ENCODE measurements around the gene CFAP70. TPM values are rescaled to one million over a fixed set of nuclear protein-coding genes. Genes with fewer than 3 reads are reported as not detected.

The CFAP70 gene
- total RNA-seq, 1 experiment from 2014 or later = 0.24 TPM

DNA sequence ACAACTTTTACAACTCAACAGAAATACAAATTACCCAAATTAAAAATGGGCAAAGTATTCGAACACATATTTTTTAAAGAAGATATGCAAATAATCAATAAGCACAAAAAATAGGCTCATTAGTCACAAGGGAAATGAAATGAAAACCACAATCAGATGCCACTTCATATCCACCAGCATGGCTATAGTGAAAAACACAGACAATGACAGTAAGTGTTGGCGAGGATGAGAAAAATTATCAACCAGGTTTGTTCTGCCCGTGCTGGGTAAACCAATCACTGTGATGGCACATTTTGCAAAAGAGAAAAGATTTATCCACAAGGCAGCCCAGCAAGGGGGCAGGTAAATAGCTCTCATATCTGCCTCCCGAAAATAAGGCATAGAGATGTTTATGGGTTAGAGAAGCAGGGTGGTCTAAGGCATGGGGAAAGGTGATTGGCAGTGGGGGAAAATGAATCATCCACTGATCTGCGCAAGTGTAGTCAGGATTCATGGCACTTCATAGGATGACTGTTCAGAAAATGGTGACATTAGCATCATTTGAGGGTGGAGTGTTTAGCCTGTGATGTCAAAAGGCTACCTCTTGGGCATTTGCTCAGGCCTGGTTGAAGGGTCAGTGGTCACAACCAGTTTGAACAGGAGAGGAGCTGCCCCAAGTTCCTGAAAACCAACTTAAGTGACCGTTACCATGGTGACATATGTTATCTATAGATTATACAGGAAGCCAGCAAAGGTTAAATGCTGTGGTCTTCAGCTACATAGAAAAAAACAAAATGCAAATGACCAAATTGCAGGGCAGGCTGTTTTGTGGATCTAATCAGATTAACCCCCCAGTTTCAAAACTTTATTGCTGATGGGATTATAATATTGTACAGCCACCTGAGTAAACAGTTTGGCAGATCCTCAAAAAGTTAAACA is 8.0 kb upstream of the CFAP70 start:
- no peaks in the 10 kb centered on the region for H3K27me3 ChIP-seq (ENCODE audit: insufficient read depth, low read length)
- no peak overlapping the region for H2AFZ ChIP-seq (ENCODE audit: low read length)
- H3K23me2 ChIP-seq (ENCODE audit: insufficient read length, low read depth, low read length, poor library complexity, severe bottlenecking) = no peaks in the 10 kb centered on the region
- H2BK5ac ChIP-seq (ENCODE audit: insufficient read length, low read length) = no peak overlapping the region
- no CpG with 5 or more reads among the region's 6 CpGs for WGBS (ENCODE audit: extremely low coverage, insufficient read length, low lambda C conversion rate)
- no peaks in the 10 kb centered on the region for H4K20me1 ChIP-seq (ENCODE audit: control insufficient read depth, insufficient read depth, insufficient read length)
- no peak overlapping the region for H4K5ac ChIP-seq (ENCODE audit: insufficient read length, low read depth, low read length)
- no peak overlapping the region for H4K91ac ChIP-seq (ENCODE audit: insufficient read length, low read depth, low read length)
- no peaks in the 10 kb centered on the region for H3K4me1 ChIP-seq (ENCODE audit: insufficient read depth, low read length)
- H3T11ph ChIP-seq (ENCODE audit: low read length) = no peak overlapping the region
- H4K8ac ChIP-seq (replicated peaks; ENCODE audit: insufficient read length, low read depth, low read length) = no peak overlapping the region
- Mint-ChIP-seq H3K36me3 (ENCODE audit: insufficient read depth in 1 of 3, low read depth in 3 of 3) (peaks cover 7 to 27% (median 9%) of the 10 kb centered on the region in 3 experiments; a peak in 6 of 7 replicates), H3K27ac (peak overlapping the region in 2 of 3 experiments; percentile 52 to 64; a peak in 1 of 7 replicates), H3K4me1 (no peaks in the 10 kb centered on the region), H3K27me3 (ENCODE audit: low read depth) (no peaks in the 10 kb centered on the region), H3K4me3 (no peak overlapping the region; a peak in 1 of 5 replicates), H3K9me3 (peaks cover 0 to 2% of the 10 kb centered on the region in 2 experiments; a peak in 1 of 5 replicates)
- no peak overlapping the region for H2AK5ac ChIP-seq (ENCODE audit: insufficient read length, low read length)
- H3K4me2 ChIP-seq (ENCODE audit: insufficient read depth, insufficient read length, low read length) = no peak overlapping the region
- DNase-seq = no peak
- H3K18ac ChIP-seq (ENCODE audit: insufficient read length, low read depth, low read length) = no peak overlapping the region
- no peak overlapping the region for H3K23ac ChIP-seq (ENCODE audit: insufficient read length, low read depth, low read length)
- no peak overlapping the region for H3K27ac ChIP-seq (ENCODE audit: insufficient read length, low read depth, low read length)
- H3K79me2 ChIP-seq (ENCODE audit: insufficient read depth, low read length) = no peaks in the 10 kb centered on the region
- H2BK120ac ChIP-seq (ENCODE audit: low read depth, low read length, poor library complexity, severe bottlenecking) = no peak overlapping the region
- no peak overlapping the region for H3K4ac ChIP-seq (ENCODE audit: low read depth, low read length)
- no peak overlapping the region for H2BK15ac ChIP-seq (ENCODE audit: low read depth, low read length)
- no peaks in the 10 kb centered on the region for H3K9me3 ChIP-seq (ENCODE audit: control insufficient read depth, low read depth, low read length)
- H3K9ac ChIP-seq (ENCODE audit: extremely low read depth, insufficient read length, low read length) = no peak overlapping the region
- H3K14ac ChIP-seq (ENCODE audit: insufficient read depth, low read length) = no peak overlapping the region
- H2BK12ac ChIP-seq (ENCODE audit: insufficient read length, low read depth, low read length) = no peak overlapping the region
- H2BK20ac ChIP-seq (ENCODE audit: low read depth, low read length, poor library complexity, severe bottlenecking) = no peak overlapping the region
- no peak overlapping the region for H3K56ac ChIP-seq (ENCODE audit: insufficient read length, low read depth, low read length)
- no peaks in the 10 kb centered on the region for H3K79me1 ChIP-seq (ENCODE audit: insufficient read depth, low read depth, low read length, poor library complexity, severe bottlenecking)
- TF ChIP-seq, protein P1, sequence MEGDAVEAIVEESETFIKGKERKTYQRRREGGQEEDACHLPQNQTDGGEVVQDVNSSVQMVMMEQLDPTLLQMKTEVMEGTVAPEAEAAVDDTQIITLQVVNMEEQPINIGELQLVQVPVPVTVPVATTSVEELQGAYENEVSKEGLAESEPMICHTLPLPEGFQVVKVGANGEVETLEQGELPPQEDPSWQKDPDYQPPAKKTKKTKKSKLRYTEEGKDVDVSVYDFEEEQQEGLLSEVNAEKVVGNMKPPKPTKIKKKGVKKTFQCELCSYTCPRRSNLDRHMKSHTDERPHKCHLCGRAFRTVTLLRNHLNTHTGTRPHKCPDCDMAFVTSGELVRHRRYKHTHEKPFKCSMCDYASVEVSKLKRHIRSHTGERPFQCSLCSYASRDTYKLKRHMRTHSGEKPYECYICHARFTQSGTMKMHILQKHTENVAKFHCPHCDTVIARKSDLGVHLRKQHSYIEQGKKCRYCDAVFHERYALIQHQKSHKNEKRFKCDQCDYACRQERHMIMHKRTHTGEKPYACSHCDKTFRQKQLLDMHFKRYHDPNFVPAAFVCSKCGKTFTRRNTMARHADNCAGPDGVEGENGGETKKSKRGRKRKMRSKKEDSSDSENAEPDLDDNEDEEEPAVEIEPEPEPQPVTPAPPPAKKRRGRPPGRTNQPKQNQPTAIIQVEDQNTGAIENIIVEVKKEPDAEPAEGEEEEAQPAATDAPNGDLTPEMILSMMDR (conservative IDR thresholded peaks at IDR 0.05) = no peak

Measured in H9 (cell line).